Measurements from ENCODE around the gene NOP53.
A peak's percentile ranks its signal among the peaks of the same experiment; 100 is the strongest.
"Not testable (repeated sequence)": the region's sequence is repeated elsewhere in the genome, so short reads cannot be mapped to it uniquely, and the experiment has no call there.

The NOP53 gene

GRCh38 chr19:47771291-47771690 is 25.9 kb downstream of the NOP53 start:
- DNase-seq (ENCODE audit: low spot score), result not testable (repeated sequence)

- DNase-seq (ENCODE audit: low spot score), result no peak
Measured at GRCh38 chr19:47776568-47776967, 31.2 kb downstream of the NOP53 start.

GRCh38 chr19:47777245-47778048 is 32.1 kb downstream of the NOP53 start:
- DNase-seq (ENCODE audit: low spot score), result not testable (repeated sequence)

DNA sequence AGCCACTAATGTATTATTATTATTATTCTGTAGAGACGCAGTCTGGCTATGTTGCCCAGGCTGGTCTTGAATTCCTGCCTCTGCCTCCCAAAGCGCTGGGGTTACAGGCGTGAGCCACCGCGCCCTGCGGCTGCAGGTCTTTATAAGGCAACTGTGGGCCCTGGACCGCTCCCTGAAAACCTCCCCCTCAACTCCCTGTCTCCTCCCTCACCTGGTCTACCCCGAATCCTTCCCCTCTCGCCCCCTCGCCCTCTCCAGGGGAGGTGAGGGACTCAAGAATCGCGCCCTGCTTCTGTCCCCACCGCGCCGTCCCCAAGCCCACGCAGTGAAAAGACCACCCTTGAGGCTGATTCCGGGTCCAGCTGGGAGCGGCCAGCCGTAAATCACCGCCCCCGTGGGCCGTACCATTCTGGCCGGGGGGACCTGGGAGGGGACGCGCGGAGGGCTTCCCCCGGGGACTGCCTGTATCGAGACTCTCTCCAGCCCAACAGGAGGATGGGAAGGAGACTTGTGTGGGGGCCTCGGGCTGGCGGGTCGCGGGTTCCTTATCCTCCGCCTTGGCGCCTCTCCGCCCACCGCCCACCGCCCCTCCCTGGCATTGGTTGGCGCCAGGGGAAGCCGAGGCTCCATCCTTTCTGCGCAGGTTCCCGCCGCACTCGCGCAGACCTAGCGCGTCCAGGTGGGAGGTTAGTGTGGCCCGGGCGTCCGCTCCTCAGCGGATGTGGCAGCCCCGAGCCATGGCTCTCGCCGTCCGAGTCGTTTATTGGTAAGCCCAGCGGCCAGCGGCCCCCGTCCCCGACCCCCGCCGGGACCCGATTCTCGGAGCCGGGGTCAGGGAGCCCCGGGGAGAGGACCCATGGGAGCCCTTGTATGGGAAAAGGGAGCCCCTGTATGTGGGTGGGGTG is 33.0 kb downstream of the NOP53 start, which contains the start of gene SELENOW:
Gene SELENOW, plus strand, starts transcription at position 655 of the 905 bp plus-strand sequence. Its CDS starts 83 bp downstream, at position 738.
- DNase-seq (ENCODE audit: low spot score), result peak; percentile 75

GRCh38 chr19:47778954-47779351 is 33.6 kb downstream of the NOP53 start:
- no peak for DNase-seq (ENCODE audit: low spot score)

DNA sequence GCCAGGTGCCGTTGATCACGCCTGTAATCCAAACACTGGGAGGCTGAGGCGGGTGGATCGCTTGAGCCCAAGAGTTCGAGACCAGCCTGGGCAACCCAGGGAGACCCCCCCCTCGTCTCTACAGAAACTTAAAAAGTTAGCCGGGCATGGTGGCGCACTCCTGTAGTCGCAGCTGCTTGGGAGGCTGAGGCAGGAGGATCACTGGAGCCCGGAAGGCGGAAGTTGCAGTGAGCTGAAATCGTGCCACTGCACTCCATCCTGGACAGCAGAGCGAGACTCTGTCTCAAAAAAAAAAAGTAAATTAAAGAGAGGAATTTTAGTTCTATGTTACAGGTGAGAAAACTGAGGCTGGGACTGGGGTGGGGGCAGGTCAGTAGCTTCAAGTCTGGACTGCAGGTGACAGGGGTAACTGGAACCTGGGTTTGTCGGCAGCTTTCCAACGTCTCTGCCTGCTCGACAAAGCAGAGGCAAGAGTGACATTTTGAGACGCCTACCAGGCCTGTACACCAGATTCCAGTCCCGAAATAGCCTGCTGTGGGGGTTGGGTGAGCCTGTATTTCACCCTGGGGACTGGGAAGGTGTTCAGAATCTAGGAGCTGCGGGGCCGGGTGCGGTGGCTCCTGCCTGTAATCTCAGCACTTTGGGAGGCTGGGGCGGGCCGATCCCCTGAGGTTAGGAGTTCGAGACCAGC is 34.3 kb downstream of the NOP53 start:
- no peak for DNase-seq (ENCODE audit: low spot score)

- no peak for DNase-seq (ENCODE audit: low spot score)
Measured at GRCh38 chr19:47780215-47780551, 34.8 kb downstream of the NOP53 start.

GRCh38 chr19:47781590-47782262 is 36.4 kb downstream of the NOP53 start:
- no peak for DNase-seq (ENCODE audit: low spot score)

DNA sequence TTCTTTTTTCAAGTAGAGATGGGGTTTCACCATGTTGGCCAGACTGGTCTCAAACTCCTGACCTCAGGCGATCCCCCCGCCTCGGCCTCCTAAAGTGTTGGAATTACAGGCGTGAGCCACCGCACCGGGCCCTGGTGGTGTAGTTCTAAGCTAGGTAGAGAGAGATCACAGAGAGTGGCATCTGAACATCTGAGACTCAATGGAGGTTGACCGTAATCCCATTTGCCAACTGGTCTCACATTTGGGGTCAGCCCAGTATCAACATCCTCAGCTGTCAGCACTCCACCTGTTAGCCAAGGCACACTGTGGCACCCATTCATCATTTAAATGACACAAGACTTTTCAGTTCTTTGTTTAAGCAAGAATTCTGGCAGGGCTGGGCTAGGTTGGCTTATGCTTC is 41.2 kb downstream of the NOP53 start:
- DNase-seq (ENCODE audit: low spot score), result no peak

GRCh38 chr19:47787307-47787706 is 42.0 kb downstream of the NOP53 start:
- DNase-seq (ENCODE audit: low spot score), result not testable (repeated sequence)

- not testable (repeated sequence) for DNase-seq (ENCODE audit: low spot score)
Measured at GRCh38 chr19:47789811-47790210, 44.5 kb downstream of the NOP53 start.

GRCh38 chr19:47790398-47790814 is 45.1 kb downstream of the NOP53 start:
- DNase-seq (ENCODE audit: low spot score), result peak; percentile 39

- DNase-seq (ENCODE audit: low spot score), result no peak
Measured at GRCh38 chr19:47792616-47793015, 47.3 kb downstream of the NOP53 start.

- DNase-seq (ENCODE audit: low spot score), result no peak
Measured at GRCh38 chr19:47794526-47794925, 49.2 kb downstream of the NOP53 start.

GRCh38 chr19:47796785-47797184 is 51.4 kb downstream of the NOP53 start:
- DNase-seq (ENCODE audit: low spot score), result no peak

DNA sequence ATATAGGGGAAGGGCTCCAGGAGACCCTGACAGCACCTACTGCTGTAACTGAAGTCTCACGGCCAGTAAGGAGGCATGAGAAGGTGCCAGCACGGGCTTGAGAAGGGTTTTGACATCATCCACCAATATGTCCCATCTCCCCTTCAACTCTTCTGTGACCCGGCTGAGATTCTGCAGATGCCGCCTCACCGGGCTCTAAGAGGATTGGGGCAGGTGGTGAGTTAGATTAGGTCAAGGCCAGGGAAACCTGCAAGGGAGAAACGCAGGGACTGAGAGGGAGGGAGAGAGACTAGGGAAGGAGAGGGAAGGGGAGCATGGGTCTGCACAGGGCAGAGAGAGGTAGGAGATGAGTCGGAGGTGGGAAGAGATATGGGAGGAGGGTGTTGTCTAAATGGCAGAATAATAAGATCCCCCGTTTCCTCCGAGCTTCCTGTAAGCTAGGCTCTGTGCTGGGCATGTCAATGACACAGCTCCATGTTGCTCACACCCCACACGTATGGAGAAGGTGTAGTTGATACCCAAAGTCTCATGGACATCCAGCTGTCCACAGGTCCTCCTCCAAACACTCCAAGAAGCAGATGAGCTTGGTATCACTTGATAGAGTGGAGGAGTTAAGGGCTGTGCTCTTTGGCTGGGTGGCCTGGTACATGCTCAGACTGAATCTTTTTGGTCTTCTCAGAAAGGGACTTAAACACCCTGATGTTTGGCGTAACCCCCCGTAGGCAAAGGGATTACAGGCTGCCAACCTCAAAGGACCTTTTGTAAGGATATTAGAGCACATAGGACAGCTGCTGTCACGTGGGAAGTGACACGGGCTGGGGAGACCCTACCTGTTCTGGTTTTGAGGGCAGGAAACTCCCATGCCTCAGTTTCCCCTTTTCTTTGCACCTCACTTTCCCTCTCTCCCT is 52.9 kb downstream of the NOP53 start:
- DNase-seq (ENCODE audit: low spot score), result no peak

GRCh38 chr19:47798904-47799266 is 53.5 kb downstream of the NOP53 start:
- no peak for DNase-seq (ENCODE audit: low spot score)

DNA sequence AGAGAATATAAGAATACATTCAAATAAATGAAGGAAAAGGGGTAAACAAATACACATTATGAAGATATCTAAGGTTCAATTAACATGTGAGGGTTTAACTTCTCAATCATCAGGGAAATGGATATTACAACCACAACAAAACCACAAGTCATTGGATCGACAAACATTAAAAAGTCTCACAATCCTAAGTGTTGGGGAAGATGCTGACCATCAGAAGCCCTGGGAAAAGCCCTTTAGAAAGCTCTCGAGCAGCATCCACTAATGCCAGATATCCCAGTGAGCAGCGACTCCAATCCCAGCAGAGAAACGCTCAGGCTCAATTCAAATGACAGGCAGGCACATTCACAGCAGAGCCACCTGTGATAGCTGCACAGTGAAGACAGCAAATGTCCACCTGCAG is 55.9 kb downstream of the NOP53 start:
- no peak for DNase-seq (ENCODE audit: low spot score)

- no peak for DNase-seq (ENCODE audit: low spot score)
Measured at GRCh38 chr19:47802521-47803043, 57.2 kb downstream of the NOP53 start.

DNA sequence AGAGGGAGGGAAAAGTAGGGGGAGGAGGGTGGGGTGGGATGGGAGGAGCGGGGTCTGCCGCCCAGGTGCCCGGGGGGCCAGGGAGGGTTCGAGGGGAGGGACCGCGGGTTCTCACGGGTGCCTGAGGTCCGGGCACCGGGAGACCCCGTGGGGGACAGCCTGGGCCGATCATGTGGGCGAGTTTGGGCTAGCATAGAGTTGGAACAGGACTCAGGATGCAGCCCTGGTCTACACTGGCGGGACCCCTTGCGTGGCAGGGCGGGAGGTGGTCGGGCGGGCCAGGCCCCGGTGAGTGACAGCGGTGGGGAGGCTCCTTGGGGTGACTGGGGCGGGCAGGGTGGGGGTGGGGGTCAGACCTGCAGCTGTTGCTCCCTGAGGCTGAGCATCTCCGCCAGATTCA is 57.8 kb downstream of the NOP53 start:
- DNase-seq (ENCODE audit: low spot score), result not testable (repeated sequence)
